IMR-90 (cell line): Measurements from ENCODE around the gene CTSF. TPM values are rescaled to one million over a fixed set of nuclear protein-coding genes. Genes with fewer than 3 reads are reported as not detected.

Experiments
- ATAC-seq: fragments of 200-7000 bp; cut with Tn5 transposase; 2 replicates; pipeline ENCODE4 v1.9.1; 2020; ENCODE audit warnings: low read depth, mild to moderate bottlenecking, moderate library complexity
- BruUV-seq: library from RNA; stranded (reverse); fragments of 400-500 nt; replicated peaks from 2 replicates; lab custom pipeline; 2021; lab: Mats Ljungman, UMichigan
- CTCF ChIA-PET: fragments of 300-600 bp; formaldehyde crosslinking; extraction: SDS; loops from one replicate; lab custom pipeline; 2021; ENCODE audit warnings: antibody characterized with exemption; lab: Yijun Ruan, JAX
- POLR2A ChIA-PET: fragments of 300-600 bp; sonication (Branson Sonifier 250); formaldehyde crosslinking; loops from one replicate; lab custom pipeline; 2022; ENCODE audit warnings: antibody characterized with exemption; ENCODE audit not compliant: unreplicated experiment; lab: Charles Lee
- DNase-seq: peaks from one replicate; pipeline ENCODE4 v3.0.0; 2013
- H2AFZ ChIP-seq: replicated peaks from 2 replicates; pipeline ENCODE3; 2013; ENCODE audit warnings: low read length, mild to moderate bottlenecking; ENCODE audit not compliant: poor library complexity
- H2AK5ac ChIP-seq: 2 replicates; pipeline ENCODE4 v1.6.1; 2013; ENCODE audit warnings: low read depth, low read length, inconsistent platforms
- H2AK9ac ChIP-seq: replicated peaks from 2 replicates; pipeline ENCODE3; 2013; ENCODE audit warnings: mild to moderate bottlenecking, low read depth, low read length, moderate library complexity; ENCODE audit not compliant: poor library complexity
- H2BK120ac ChIP-seq: 2 replicates; pipeline ENCODE4 v1.6.1; 2013; ENCODE audit warnings: low read depth, low read length, inconsistent platforms
- H2BK15ac ChIP-seq: 3 replicates; pipeline ENCODE4 v1.6.1; 2013; ENCODE audit warnings: low read depth, low read length, inconsistent platforms
- H2BK20ac ChIP-seq: 2 replicates; pipeline ENCODE4 v1.6.1; 2013; ENCODE audit warnings: low read depth, mild to moderate bottlenecking, inconsistent platforms, low read length, moderate library complexity
- H2BK5ac ChIP-seq: 2 replicates; pipeline ENCODE4 v1.6.1; 2013; ENCODE audit warnings: mild to moderate bottlenecking, low read depth, low read length, inconsistent platforms; ENCODE audit not compliant: poor library complexity, severe bottlenecking
- H3K14ac ChIP-seq: replicated peaks from 2 replicates; pipeline ENCODE4 v1.6.1; 2013; ENCODE audit warnings: low read depth, low read length, inconsistent platforms
- H3K18ac ChIP-seq: 2 replicates; pipeline ENCODE4 v1.6.1; 2013; ENCODE audit warnings: low read depth, low read length, control low read depth
- H3K23ac ChIP-seq: 2 replicates; pipeline ENCODE4 v1.6.1; 2013; ENCODE audit warnings: low read depth, low read length, inconsistent platforms
- H3K27ac ChIP-seq: 2 replicates; pipeline ENCODE4 v1.5.1; 2013; ENCODE audit warnings: mild to moderate bottlenecking, control low read depth, low read length; ENCODE audit not compliant: insufficient read depth
- H3K27me3 ChIP-seq: 2 replicates; pipeline ENCODE4 v1.6.1; 2013; ENCODE audit warnings: low read length; ENCODE audit not compliant: control insufficient read depth, insufficient read depth
- H3K36me3 ChIP-seq: 2 replicates; pipeline ENCODE4 v1.6.1; 2013; ENCODE audit warnings: low read length, mixed read lengths; ENCODE audit not compliant: control insufficient read depth, insufficient read depth
- H3K4ac ChIP-seq: 2 replicates; pipeline ENCODE4 v1.6.1; 2013; ENCODE audit warnings: low read depth, low read length, inconsistent platforms
- H3K4me1 ChIP-seq: 2 replicates; pipeline ENCODE4 v1.6.1; 2013; ENCODE audit warnings: low read length, mixed read lengths; ENCODE audit not compliant: control insufficient read depth, insufficient read depth
- H3K4me2 ChIP-seq: 2 replicates; pipeline ENCODE4 v1.6.1; 2013; ENCODE audit warnings: low read depth, mild to moderate bottlenecking, control low read depth, low read length, moderate library complexity
- H3K4me3 ChIP-seq: 2 replicates; pipeline ENCODE4 v1.5.1; 2013; ENCODE audit warnings: low read depth, mild to moderate bottlenecking, control low read depth, low read length, moderate library complexity; ENCODE audit not compliant: insufficient read depth
- H3K56ac ChIP-seq: 2 replicates; pipeline ENCODE4 v1.6.1; 2013; ENCODE audit warnings: low read length, inconsistent platforms; ENCODE audit not compliant: insufficient read depth; ENCODE audit errors: extremely low read depth
- H3K79me1 ChIP-seq, 2 experiments: 2 replicates each; pipeline ENCODE4 v1.6.1; 2013; ENCODE audit warnings: low read length in 2 of 2, inconsistent platforms in 1 of 2, low read depth in 1 of 2
- H3K9ac ChIP-seq: 2 replicates; pipeline ENCODE4 v1.6.1; 2013; ENCODE audit warnings: low read depth, low read length, control low read depth
- H3K9me1 ChIP-seq: 2 replicates; pipeline ENCODE4 v1.6.1; 2013; ENCODE audit warnings: low read length, inconsistent platforms; ENCODE audit not compliant: insufficient read depth
- H3K9me3 ChIP-seq: 2 replicates; pipeline ENCODE4 v1.6.1; 2013; ENCODE audit warnings: low read length; ENCODE audit not compliant: control insufficient read depth, insufficient read depth
- H4K20me1 ChIP-seq: 2 replicates; pipeline ENCODE4 v1.6.1; 2013; ENCODE audit warnings: low read length, inconsistent platforms; ENCODE audit not compliant: insufficient read depth
- H4K5ac ChIP-seq: 2 replicates; pipeline ENCODE4 v1.6.1; 2013; ENCODE audit warnings: mild to moderate bottlenecking, low read depth, low read length, control low read depth
- H4K8ac ChIP-seq, 2 experiments: 2 replicates each; pipeline ENCODE4 v1.6.1; 2013; ENCODE audit warnings: low read depth in 2 of 2, low read length in 2 of 2, control low read depth in 1 of 2, inconsistent platforms in 1 of 2
- H4K91ac ChIP-seq: 2 replicates; pipeline ENCODE4 v1.6.1; 2013; ENCODE audit warnings: low read depth, low read length, inconsistent platforms; ENCODE audit not compliant: insufficient read depth
- BHLHE40 ChIP-seq: fragments of 150-350 bp; IDR thresholded peaks from 2 replicates; pipeline ENCODE4 v1.6.1; 2016; ENCODE audit warnings: mild to moderate bottlenecking, low read depth, low read length
- CEBPB ChIP-seq: IDR thresholded peaks from 2 replicates; pipeline ENCODE4 v1.6.1; 2012; ENCODE audit warnings: low read depth, low read length, improper control_type of control experiment
- CHD1 ChIP-seq: IDR thresholded peaks from 2 replicates; pipeline ENCODE4 v1.6.1; 2012; ENCODE audit warnings: low read depth, low read length, improper control_type of control experiment
- CTCF ChIP-seq: conservative IDR thresholded peaks from 2 replicates; pipeline ENCODE4 v1.5.1; 2012; ENCODE audit warnings: mild to moderate bottlenecking, low read depth, low read length, improper control_type of control experiment
- ELK1 ChIP-seq: fragments of 150-350 bp; IDR thresholded peaks from 2 replicates; pipeline ENCODE4 v1.6.1; 2016; ENCODE audit warnings: low read depth, mild to moderate bottlenecking, low read length, moderate library complexity, borderline replicate concordance
- MAFK ChIP-seq: IDR thresholded peaks from 2 replicates; pipeline ENCODE4 v1.6.1; 2012; ENCODE audit warnings: low read depth, low read length, improper control_type of control experiment
- MAZ ChIP-seq: IDR thresholded peaks from 2 replicates; pipeline ENCODE4 v1.6.1; 2012; ENCODE audit warnings: low read depth, mild to moderate bottlenecking, low read length, improper control_type of control experiment, moderate library complexity, borderline replicate concordance
- MXI1 ChIP-seq: IDR thresholded peaks from 2 replicates; pipeline ENCODE4 v1.6.1; 2012; ENCODE audit warnings: low read depth, mild to moderate bottlenecking, low read length, moderate library complexity, borderline replicate concordance
- NFE2L2 ChIP-seq: fragments of 150-350 bp; IDR thresholded peaks from 2 replicates; pipeline ENCODE4 v1.6.1; 2016; ENCODE audit warnings: low read depth, mild to moderate bottlenecking, low read length
- POLR2A ChIP-seq: IDR thresholded peaks from 2 replicates; pipeline ENCODE4 v1.6.1; 2012; ENCODE audit warnings: mild to moderate bottlenecking, low read depth, low read length
- RAD21 ChIP-seq: IDR thresholded peaks from 2 replicates; pipeline ENCODE4 v1.6.1; 2012; ENCODE audit warnings: low read length, improper control_type of control experiment
- RCOR1 ChIP-seq: IDR thresholded peaks from 2 replicates; pipeline ENCODE4 v1.6.1; 2012; ENCODE audit warnings: mild to moderate bottlenecking, low read length, improper control_type of control experiment; ENCODE audit not compliant: insufficient replicate concordance
- RFX5 ChIP-seq: IDR thresholded peaks from 2 replicates; pipeline ENCODE4 v1.8.0; 2012; ENCODE audit warnings: low read depth, mild to moderate bottlenecking, low read length, moderate library complexity
- SMC3 ChIP-seq: fragments of 150-350 bp; IDR thresholded peaks from 2 replicates; pipeline ENCODE4 v1.6.1; 2016; ENCODE audit warnings: low read depth, mild to moderate bottlenecking, antibody characterized with exemption, low read length, moderate library complexity
- WGBS, 2 experiments: methylation state at CpG; one replicate each; pipeline versions ENCODE4 v1.1.5 to v1.1.7; 2013; ENCODE audit warnings: missing lambda C conversion rate in 2 of 2; ENCODE audit not compliant: insufficient read length in 1 of 2; ENCODE audit errors: extremely low coverage in 2 of 2; 5-methylcytosine and 5-hydroxymethylcytosine counted together
- dilution Hi-C: fragments of 300-500 bp; cut with HindIII; formaldehyde crosslinking; loops from one replicate; pipeline ENCODE4 v1.14.3; 2018; ENCODE audit warnings: low sequenced_read_pairs; ENCODE audit not compliant: unreplicated experiment
- in situ Hi-C: fragments of 300-500 bp; cut with MboI; formaldehyde crosslinking; loops from 3 replicates; pipeline ENCODE4 v1.14.3; 2019; ENCODE audit warnings: low sequenced_read_pairs, inconsistent platforms, mixed read lengths
- intact Hi-C: fragments of 100-400 bp; cut with micrococcal nuclease; formaldehyde crosslinking; loops from 2 replicates; pipeline ENCODE4 v1.10.0; 2022
- polyA plus RNA-seq, 3 experiments: library from polyadenylated mRNA; depleted of rRNA; stranded (reverse); fragments of >200 nt; gene quantifications; 2 replicates each; pipeline ENCODE4 v1.2.3, GENCODE V29; 2012; ENCODE audit warnings: low replicate concordance in 1 of 3
- total RNA-seq: library from RNA; depleted of rRNA; stranded (reverse); fragments of >200 nt; gene quantifications from 2 replicates; pipeline ENCODE4 v1.2.3, GENCODE V29; 2012
- TF ChIP-seq, protein P1 (sequence below): fragments of 150-350 bp; IDR thresholded peaks from 2 replicates; pipeline ENCODE4 v1.6.1; 2017; ENCODE audit warnings: mild to moderate bottlenecking, antibody characterized with exemption, low read length, low read depth

CTSF gene
- total and polyA plus RNA-seq, 2 of the 4 experiments (the other 2 are of a cell fraction): 4.1 to 16.0 TPM

GRCh38 chr11:66561975-66562248 is 6.5 kb downstream of the CTSF start:
- no peak overlapping the region for H3K18ac ChIP-seq
- CTCF ChIA-PET: no interaction called here
- no peaks in the 10 kb centered on the region for H3K79me1 ChIP-seq
- H3K4me3 ChIP-seq: no peak overlapping the region
- no peak overlapping the region for H3K9ac ChIP-seq
- WGBS, 2 experiments: 100% methylated on average over 1 of the region's 9 CpGs; no CpG with 5 or more reads in 1 of the 2 experiments
- TF ChIP-seq CHD1 (no peak), MAZ (no peak), ELK1 (no peak), RFX5 (no peak), NFE2L2 (no peak), MAFK (no peak), MXI1 (no peak), RCOR1 (no peak), CEBPB (no peak), CTCF (no peak), POLR2A (no peak), RAD21 (no peak), SMC3 (no peak), BHLHE40 (no peak)
- TF ChIP-seq, protein P1, sequence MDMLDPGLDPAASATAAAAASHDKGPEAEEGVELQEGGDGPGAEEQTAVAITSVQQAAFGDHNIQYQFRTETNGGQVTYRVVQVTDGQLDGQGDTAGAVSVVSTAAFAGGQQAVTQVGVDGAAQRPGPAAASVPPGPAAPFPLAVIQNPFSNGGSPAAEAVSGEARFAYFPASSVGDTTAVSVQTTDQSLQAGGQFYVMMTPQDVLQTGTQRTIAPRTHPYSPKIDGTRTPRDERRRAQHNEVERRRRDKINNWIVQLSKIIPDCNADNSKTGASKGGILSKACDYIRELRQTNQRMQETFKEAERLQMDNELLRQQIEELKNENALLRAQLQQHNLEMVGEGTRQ: no peak
- H4K8ac ChIP-seq: no peak overlapping the region
- no peak overlapping the region for H2BK20ac ChIP-seq
- intact Hi-C loops (no loop called here), dilution Hi-C loops (no loop called here), in situ Hi-C loops (no loop called here)
- no peak overlapping the region for H2BK120ac ChIP-seq
- DNase-seq (no peak), ATAC-seq (no peak)
- H3K27me3 ChIP-seq: peaks cover 21% of the 10 kb centered on the region
- no peak overlapping the region for H3K4ac ChIP-seq
- H2AK9ac ChIP-seq: no peak overlapping the region
- no peak overlapping the region for H4K91ac ChIP-seq
- H3K56ac ChIP-seq: no peak overlapping the region
- H3K23ac ChIP-seq: no peak overlapping the region
- H4K5ac ChIP-seq: no peak overlapping the region
- H2AFZ ChIP-seq: no peak overlapping the region
- POLR2A ChIA-PET: no interaction called here
- H2BK5ac ChIP-seq: no peak overlapping the region
- no peaks in the 10 kb centered on the region for H3K9me3 ChIP-seq
- H3K27ac ChIP-seq: no peak overlapping the region
- peaks cover 3% of the 10 kb centered on the region; the same call in 1 of the 2 replicates for H3K36me3 ChIP-seq
- no TSS peak for BruUV-seq
- H2BK15ac ChIP-seq: no peak overlapping the region
- peaks cover 4% of the 10 kb centered on the region; the same call in 1 of the 2 replicates for H3K9me1 ChIP-seq
- no peaks in the 10 kb centered on the region for H4K20me1 ChIP-seq
- H3K4me1 ChIP-seq: peaks cover 2% of the 10 kb centered on the region; the same call in 1 of the 2 replicates
- H3K4me2 ChIP-seq: no peak overlapping the region
- H2AK5ac ChIP-seq: no peak overlapping the region
- H3K14ac ChIP-seq: no peak overlapping the region
